ENCODE data around the gene C20orf204.

Gene C20orf204

GRCh38 chr20:64045346-64046011 lies 9.5 kb downstream of the C20orf204 start:
- FAIRE-seq (no peak), DNase-seq (ENCODE audit: insufficient read length, low spot score) (no peak)
- no peak for TF ChIP-seq CTCF (IDR thresholded peaks at IDR 0.05; ENCODE audit: insufficient read depth, missing control alignments)

- DNase-seq (ENCODE audit: insufficient read length, low spot score) (no peak), FAIRE-seq (no peak)
- no peak for TF ChIP-seq CTCF (IDR thresholded peaks at IDR 0.05; ENCODE audit: insufficient read depth, missing control alignments)
These were observed 11.0 kb downstream of the C20orf204 start for GRCh38 chr20:64047046-64047389.

- FAIRE-seq (no peak), DNase-seq (ENCODE audit: insufficient read length, low spot score) (no peak)
- TF ChIP-seq CTCF (IDR thresholded peaks at IDR 0.05; ENCODE audit: insufficient read depth, missing control alignments), result no peak
These were observed 12.0 kb downstream of the C20orf204 start for GRCh38 chr20:64047968-64048401.

- DNase-seq (ENCODE audit: insufficient read length, low spot score) (no peak), FAIRE-seq (no peak)
- TF ChIP-seq CTCF (IDR thresholded peaks at IDR 0.05; ENCODE audit: insufficient read depth, missing control alignments), result no peak
These were observed 12.5 kb downstream of the C20orf204 start for GRCh38 chr20:64048402-64049044.

- DNase-seq (ENCODE audit: insufficient read length, low spot score), result no peak
- TF ChIP-seq CTCF (IDR thresholded peaks at IDR 0.05; ENCODE audit: insufficient read depth, missing control alignments), result no peak
- no peak for FAIRE-seq
These were observed 13.3 kb downstream of the C20orf204 start, which contains the start of gene SOX18 for GRCh38 chr20:64049060-64049877. TSS of gene SOX18 (minus strand) at chr20:64049639. CDS start at chr20:64049516, 123 bp downstream.

GRCh38 chr20:64049878-64050260 lies 13.9 kb downstream of the C20orf204 start:
- DNase-seq (ENCODE audit: insufficient read length, low spot score) (no peak), FAIRE-seq (no peak)
- TF ChIP-seq CTCF (IDR thresholded peaks at IDR 0.05; ENCODE audit: insufficient read depth, missing control alignments), result peak; percentile 3

All from D721Med (cell line).